ENCODE measurements around the gene SIT1. TPM values are rescaled to one million over a fixed set of nuclear protein-coding genes. Genes with fewer than 3 reads are reported as not detected.
A peak's percentile ranks its signal among the peaks of the same experiment; 100 is the strongest.
"Not testable (repeated sequence)": the region's sequence is repeated elsewhere in the genome, so short reads cannot be mapped to it uniquely, and the experiment has no call there.

Gene SIT1
- total RNA-seq, 1 donor, result not detected

DNA sequence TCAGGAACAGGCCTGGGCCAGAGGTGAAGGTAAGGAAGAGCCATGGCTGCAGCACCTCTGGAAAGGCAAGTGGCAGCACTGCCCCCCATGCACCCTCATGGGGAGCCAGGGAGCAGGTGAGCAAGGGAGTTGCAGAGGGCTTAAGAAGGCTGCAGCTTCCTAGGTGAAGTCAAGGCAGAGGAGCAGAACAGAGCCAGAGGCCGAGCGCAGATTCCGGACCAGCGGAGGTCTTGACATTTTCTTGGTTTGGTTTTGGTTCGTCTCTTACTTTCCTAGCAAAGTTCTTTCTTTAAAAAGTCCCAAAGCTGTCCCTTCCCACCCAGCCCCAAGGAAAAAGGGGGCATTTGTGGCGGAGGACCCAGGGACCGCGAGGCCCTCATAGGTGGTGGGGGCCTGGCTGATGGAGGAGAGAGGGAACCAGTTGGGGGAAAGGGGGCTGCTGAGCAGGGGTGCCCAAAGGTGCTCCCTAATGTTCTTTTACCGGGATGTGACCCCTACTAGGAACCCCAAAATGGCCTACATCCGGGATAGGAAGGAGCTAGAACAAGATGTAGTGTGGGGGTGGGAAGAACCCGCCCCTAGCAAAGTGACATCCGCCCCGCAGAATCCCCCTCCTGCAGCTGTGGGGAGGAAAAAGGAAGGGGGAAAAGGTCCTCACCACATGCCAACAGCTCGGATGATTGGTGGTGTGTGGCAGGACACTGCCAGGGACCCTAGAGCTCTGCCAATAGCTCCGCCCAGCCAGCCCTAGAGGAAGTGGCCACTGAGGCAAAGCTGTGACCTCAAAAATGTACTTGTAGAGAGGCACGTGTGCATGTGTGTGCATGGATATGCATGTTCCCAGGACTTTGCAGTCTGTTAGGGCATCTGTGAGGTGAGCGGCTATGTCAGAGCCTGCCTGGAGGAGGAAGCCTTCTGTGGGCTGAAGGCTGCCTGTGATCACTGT, 31.6 kb downstream of the SIT1 start:
- H3K4me3 ChIP-seq (ENCODE audit: low read depth, low read length), result no peak overlapping the region
- DNase-seq (ENCODE audit: low read depth), result peak; percentile 20
- TF ChIP-seq, protein P1, sequence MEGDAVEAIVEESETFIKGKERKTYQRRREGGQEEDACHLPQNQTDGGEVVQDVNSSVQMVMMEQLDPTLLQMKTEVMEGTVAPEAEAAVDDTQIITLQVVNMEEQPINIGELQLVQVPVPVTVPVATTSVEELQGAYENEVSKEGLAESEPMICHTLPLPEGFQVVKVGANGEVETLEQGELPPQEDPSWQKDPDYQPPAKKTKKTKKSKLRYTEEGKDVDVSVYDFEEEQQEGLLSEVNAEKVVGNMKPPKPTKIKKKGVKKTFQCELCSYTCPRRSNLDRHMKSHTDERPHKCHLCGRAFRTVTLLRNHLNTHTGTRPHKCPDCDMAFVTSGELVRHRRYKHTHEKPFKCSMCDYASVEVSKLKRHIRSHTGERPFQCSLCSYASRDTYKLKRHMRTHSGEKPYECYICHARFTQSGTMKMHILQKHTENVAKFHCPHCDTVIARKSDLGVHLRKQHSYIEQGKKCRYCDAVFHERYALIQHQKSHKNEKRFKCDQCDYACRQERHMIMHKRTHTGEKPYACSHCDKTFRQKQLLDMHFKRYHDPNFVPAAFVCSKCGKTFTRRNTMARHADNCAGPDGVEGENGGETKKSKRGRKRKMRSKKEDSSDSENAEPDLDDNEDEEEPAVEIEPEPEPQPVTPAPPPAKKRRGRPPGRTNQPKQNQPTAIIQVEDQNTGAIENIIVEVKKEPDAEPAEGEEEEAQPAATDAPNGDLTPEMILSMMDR (IDR thresholded peaks at IDR 0.05; ENCODE audit: insufficient read depth, low read depth, low read length), result no peak

DNA sequence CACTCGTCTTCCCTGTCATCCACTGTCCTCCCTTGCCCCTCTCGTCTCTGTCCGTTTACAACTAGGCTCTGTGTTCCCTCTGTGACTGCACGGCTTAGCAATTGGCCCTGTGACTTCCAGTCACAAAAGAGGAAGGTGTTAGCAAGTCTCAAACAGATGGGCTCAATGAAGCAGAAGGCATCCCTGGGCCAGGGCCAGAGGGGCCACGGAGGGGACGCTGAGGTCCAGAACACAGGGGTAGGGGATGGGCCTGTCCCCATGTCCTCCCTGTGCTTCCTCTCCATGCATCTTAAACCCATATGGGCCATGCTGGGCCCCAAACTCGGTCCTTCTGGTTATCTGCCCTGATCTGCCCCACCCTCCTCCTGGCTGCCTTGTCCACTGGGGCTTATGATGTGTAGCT, 32.4 kb downstream of the SIT1 start, which contains the start of gene CD72:
TSS of gene CD72 (minus strand) at position 89 of the 403 bp plus-strand sequence. CDS start 110 bp downstream, outside the sequence.
- TF ChIP-seq, protein P1 (IDR thresholded peaks at IDR 0.05; ENCODE audit: insufficient read depth, low read depth, low read length), result no peak
- H3K4me3 ChIP-seq (ENCODE audit: low read depth, low read length), result peak within 1 kb of the TSS; percentile 37
- no peak for DNase-seq (ENCODE audit: low read depth)

DNA sequence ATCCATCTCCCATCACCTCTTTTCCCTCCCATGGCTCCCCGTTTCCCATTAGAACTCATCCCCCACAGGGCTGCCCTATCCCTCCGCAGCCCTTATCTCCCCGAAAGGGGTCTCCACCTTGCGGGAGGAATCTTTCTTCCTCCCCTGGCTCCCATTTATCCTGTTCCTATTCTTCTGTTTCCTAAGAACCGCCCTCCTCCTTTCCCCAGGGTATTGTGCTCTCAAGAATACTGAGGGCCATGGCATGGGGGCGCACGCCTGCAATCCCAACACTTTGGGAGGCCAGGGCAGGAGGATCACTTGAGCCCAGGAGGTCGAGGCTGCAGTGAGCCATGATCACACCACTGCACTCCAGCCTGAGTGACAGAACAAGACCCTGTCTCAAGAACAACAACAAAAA, 33.2 kb downstream of the SIT1 start:
- TF ChIP-seq, protein P1 (IDR thresholded peaks at IDR 0.05; ENCODE audit: insufficient read depth, low read depth, low read length), result no peak
- H3K4me3 ChIP-seq (ENCODE audit: low read depth, low read length), result no peak overlapping the region
- DNase-seq (ENCODE audit: low read depth), result no peak

DNA sequence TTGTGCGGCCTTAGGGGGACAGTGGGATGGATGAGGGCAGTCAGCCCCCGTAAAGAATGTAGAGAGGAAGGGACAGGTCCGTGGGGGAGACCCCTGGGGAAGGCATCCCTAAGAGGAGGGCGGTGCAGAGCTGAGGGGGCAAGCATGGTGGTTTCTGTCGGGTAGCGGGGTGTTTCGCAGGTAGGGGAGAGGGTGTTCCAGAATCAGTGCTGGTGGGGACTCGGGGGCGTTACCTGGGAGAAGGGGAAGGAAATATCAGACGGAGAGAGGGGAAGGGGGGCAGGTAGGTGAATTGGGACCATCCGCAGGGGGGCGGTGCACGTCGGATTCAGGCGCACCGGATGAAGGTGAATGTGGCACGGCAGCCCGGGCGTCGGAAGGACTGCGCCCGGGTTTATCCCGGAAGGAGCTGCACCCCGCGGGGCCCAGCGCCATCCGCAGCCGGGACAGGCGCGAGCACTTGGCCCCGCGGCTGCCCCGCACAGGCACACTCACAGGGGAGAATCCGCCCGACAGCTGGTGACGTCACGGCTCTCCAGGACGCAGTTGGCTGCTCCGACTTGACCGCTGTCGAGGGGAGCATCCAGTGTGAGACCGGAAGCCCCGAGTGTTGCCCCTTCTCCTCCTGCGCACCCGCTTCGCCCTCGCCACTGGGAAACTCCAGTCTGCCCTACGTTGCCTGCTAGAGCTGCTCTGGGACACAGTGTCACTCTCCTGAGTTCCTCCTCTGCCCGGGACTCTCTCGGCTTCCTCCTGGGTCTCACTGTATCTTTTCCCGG, 33.9 kb downstream of the SIT1 start:
- peak overlapping the region; percentile 37 for H3K4me3 ChIP-seq (ENCODE audit: low read depth, low read length)
- TF ChIP-seq, protein P1 (IDR thresholded peaks at IDR 0.05; ENCODE audit: insufficient read depth, low read depth, low read length), result no peak
- DNase-seq (ENCODE audit: low read depth), result peak; percentile 74

DNA sequence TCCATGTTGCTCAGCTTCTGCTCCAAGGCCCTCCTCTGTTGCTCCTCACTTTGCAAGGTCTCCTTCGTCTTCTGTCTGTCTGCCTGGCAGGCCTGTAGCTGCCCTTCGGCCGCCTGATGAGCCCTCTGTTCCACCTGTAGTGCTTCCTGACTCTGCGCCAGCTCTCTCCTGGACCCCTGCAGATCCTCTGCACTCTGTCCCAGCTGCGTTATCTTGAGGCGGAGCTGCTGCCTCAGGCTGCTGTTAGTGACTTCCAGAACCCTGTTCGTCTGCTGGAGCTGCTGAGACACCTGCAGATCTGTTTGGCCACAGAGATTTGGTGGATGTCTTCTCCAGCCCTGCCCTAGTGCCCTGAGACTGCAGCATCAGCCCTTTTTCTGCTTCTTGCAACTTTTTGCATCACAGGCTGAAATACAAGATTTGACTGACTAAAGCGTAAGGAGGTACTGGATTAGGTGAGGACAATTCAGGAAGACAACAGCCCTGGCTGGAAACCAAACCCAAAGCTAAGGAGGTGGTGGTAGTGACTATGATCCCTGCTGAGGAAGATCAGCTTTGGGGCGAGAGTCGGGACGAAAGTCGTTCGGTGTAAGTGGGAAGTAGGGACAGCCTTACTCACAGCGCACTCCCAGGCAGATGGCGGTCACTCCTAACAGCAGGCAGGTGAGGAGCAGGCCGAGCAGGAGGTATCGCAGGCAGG, 34.6 kb downstream of the SIT1 start:
- TF ChIP-seq, protein P1 (IDR thresholded peaks at IDR 0.05; ENCODE audit: insufficient read depth, low read depth, low read length), result no peak
- no peak overlapping the region for H3K4me3 ChIP-seq (ENCODE audit: low read depth, low read length)
- DNase-seq (ENCODE audit: low read depth), result no peak

DNA sequence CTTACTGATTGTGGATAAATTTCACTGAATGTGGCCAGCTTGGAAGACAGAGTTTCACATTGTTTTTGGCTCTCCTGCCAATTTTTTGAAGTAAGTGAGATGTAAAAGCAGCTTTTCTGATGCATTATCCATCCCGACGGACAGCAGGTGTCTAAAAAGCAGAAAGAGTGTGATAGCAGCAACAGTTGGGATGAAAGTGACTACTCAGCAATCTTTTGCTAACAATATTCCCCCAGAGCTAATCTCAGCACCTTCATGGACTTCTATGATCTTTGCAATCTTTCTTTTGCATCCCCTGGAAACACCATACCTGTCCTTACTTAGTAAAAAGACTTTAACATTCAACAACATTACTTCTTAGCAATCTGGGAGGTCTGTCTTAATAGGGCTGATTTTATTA, 37.9 kb downstream of the SIT1 start:
- TF ChIP-seq, protein P1 (IDR thresholded peaks at IDR 0.05; ENCODE audit: insufficient read depth, low read depth, low read length), result no peak
- DNase-seq (ENCODE audit: low read depth), result no peak
- H3K4me3 ChIP-seq (ENCODE audit: low read depth, low read length), result no peak overlapping the region

DNA sequence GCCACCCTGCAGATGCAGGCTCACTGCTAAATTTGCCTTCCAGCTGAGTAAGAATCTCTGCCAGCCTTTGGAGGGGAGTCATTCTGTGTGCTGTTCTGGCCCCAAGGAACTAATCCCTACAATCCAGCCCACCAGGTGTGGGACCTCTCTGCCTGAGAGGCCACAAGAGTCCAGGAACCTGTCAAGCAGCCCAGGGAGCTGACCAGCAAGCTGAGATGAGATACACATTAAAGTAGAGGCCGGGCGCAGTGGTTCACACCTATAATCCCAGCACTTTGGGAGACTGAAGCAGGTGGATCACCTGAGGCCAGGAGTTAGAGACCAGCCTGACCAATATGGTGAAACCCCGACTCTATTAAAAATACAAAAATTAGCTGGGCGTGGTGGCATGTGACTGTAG, 38.7 kb downstream of the SIT1 start:
- not testable (repeated sequence) for H3K4me3 ChIP-seq (ENCODE audit: low read depth, low read length); DNase-seq (ENCODE audit: low read depth)

Data from fibroblast of villous mesenchyme (primary cell).